Measurements from ENCODE around the gene PGP.

The PGP gene

GRCh38 chr16:2223221-2223941 lies 8.7 kb upstream of the PGP start, which contains the start of gene E4F1:
Gene E4F1, plus strand, starts transcription at chr16:2223591. Its CDS starts 23 bp downstream, at chr16:2223614.
- TF ChIP-seq CTCF (IDR thresholded peaks at IDR 0.05), result no peak

GRCh38 chr16:2216330-2216729 lies 1.7 kb upstream of the PGP start:
- TF ChIP-seq CTCF (IDR thresholded peaks at IDR 0.05), result no peak

- no peak for TF ChIP-seq CTCF (IDR thresholded peaks at IDR 0.05)
Observed at GRCh38 chr16:2213817-2214718, 572 bp downstream of the PGP start.

- no peak for TF ChIP-seq CTCF (IDR thresholded peaks at IDR 0.05)
Observed at GRCh38 chr16:2212362-2213324, 2.0 kb downstream of the PGP start.

GRCh38 chr16:2211923-2212347 lies 2.7 kb downstream of the PGP start:
- no peak for TF ChIP-seq CTCF (IDR thresholded peaks at IDR 0.05)

GRCh38 chr16:2210386-2211365 lies 4.0 kb downstream of the PGP start, which contains the start of gene BRICD5:
Gene BRICD5, minus strand, starts transcription at chr16:2210863. Its CDS starts 30 bp downstream, at chr16:2210833.
- TF ChIP-seq CTCF (IDR thresholded peaks at IDR 0.05), result no peak

Measured in LNCAP (cell line).